Measurements from ENCODE around the gene ASB2. TPM values are rescaled to one million over a fixed set of nuclear protein-coding genes. Genes with fewer than 3 reads are reported as not detected.
A peak's percentile ranks its signal among the peaks of the same experiment; 100 is the strongest.

ASB2 gene
- polyA plus RNA-seq, 3 donors = 0.29 to 0.88 (median 0.31) TPM

DNA sequence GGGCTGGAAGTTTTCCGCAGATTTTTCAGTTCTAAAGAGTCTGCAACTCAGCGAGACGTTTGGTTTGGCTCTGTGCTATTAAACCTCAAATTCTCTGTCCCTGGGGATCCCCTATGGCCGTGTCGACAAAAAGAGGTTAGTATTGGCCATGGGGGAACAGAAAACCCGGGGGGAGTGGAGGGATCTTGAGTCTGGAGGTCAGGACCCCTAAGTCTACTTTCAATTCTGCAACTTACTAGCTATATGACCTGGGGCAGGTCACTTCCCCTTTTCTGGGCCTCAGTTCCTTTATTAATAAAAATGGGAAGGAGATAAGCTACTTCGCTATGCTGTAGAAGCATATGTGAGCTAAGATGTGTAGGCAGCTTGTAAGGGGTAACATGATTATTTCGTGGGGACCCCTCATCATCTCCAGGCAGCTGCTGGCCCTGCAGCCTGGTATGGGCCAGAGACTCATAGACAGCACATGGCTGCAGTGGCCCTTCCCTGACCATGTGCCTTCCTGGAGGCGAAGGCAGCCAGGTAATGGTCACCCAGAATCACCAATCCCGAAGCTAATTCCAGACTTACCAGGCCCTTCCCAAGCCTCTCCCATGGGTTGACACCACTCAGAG, 8.6 kb downstream of the ASB2 start:
- DNase-seq (ENCODE audit: extremely low read depth in 1 of 11, low read depth in 9 of 11, low spot score in 4 of 11) = no peak

DNA sequence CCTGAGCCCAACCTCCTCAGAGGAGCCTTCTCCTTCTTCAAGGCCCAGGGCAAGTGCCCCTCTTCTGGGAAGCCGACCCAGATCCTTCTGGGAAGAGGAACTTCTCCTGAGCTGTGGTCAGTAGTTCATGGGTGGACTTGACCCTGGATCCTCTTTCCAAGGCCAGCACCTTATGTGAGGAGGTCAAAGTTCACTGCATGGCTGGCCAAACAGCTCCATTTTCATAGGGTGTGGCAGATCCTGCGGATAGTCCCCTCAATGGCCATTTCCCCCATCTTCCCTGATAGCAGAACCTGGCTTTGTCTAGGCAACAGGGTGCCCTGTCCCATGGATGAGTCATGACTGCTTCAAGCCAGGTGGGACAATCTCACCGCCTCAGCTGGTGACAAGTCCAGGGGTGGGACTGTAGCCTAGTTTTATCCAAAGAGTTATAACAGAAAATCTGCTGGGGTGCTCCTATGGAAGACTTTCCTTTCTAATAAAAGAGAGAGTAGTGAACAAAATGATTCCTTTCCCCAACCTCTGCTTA, 10.4 kb downstream of the ASB2 start:
- DNase-seq (ENCODE audit: extremely low read depth in 1 of 11, low read depth in 9 of 11, low spot score in 4 of 11) = no peak

GRCh38 chr14:93965287-93965821, 11.0 kb downstream of the ASB2 start:
- no peak for DNase-seq (ENCODE audit: extremely low read depth in 1 of 11, low read depth in 9 of 11, low spot score in 4 of 11)

- no peak for DNase-seq (ENCODE audit: extremely low read depth in 1 of 11, low read depth in 9 of 11, low spot score in 4 of 11)
These were observed 11.5 kb downstream of the ASB2 start for GRCh38 chr14:93964820-93965286.

GRCh38 chr14:93964281-93964680, 12.1 kb downstream of the ASB2 start:
- no peak for DNase-seq (ENCODE audit: extremely low read depth in 1 of 11, low read depth in 9 of 11, low spot score in 4 of 11)

DNA sequence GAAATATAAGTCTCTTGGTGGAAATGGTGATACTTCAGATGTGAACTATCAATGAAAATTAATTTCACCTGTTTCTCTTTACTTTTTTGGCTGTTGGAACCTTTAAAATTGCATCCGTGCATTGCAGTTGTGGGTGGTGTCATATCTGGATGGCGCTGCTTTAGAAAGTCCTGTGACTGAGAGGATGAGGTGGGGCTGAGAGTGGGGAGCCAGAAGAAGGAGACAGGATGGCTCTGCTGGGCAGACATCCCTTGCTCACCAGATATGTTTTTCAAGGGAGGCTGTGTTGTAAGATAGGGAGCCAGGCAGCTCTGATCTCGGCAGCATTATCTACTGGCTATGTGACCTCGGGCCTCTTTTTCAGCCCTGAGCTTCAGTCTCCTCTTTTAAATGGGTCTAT, 12.7 kb downstream of the ASB2 start:
- no peak for DNase-seq (ENCODE audit: extremely low read depth in 1 of 11, low read depth in 9 of 11, low spot score in 4 of 11)

- peak in 1 of 11 donors; percentile 38 for DNase-seq (ENCODE audit: extremely low read depth in 1 of 11, low read depth in 9 of 11, low spot score in 4 of 11)
These were observed 13.4 kb downstream of the ASB2 start for GRCh38 chr14:93962701-93963601.

- DNase-seq (ENCODE audit: extremely low read depth in 1 of 11, low read depth in 9 of 11, low spot score in 4 of 11) = no peak
These were observed 14.8 kb downstream of the ASB2 start for GRCh38 chr14:93961620-93962019.

DNA sequence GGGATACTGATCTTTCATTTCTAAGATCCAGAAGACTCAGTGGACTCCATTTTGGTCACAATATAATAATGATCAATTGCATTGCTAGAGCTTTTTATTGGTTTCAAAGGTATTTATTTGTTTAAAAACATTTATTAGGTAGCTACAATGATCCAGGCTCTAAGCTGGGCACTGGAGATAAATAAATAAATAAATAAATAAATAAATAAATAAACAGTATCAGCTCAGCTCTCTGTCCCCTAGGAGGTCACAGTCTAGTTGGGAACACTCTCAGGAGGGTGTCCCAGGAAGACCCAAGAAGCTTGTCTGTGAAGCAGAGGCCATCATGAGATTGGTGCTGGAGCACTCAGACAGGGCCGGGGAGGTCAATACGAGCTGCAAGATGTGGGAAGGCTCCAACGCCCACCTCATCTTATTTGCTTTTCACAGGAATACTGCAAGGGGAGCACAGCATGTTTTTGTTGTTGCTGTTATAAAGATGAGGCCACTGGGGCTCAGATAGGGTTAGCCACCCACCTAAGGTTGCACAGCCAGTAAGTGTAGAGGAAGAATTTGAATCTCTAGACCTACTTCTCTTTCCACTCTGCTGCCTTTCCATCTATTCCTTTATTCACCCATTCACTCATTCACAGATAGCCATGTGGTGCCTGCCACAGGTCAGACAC, 15.5 kb downstream of the ASB2 start:
- DNase-seq (ENCODE audit: extremely low read depth in 1 of 11, low read depth in 9 of 11, low spot score in 4 of 11) = no peak

DNA sequence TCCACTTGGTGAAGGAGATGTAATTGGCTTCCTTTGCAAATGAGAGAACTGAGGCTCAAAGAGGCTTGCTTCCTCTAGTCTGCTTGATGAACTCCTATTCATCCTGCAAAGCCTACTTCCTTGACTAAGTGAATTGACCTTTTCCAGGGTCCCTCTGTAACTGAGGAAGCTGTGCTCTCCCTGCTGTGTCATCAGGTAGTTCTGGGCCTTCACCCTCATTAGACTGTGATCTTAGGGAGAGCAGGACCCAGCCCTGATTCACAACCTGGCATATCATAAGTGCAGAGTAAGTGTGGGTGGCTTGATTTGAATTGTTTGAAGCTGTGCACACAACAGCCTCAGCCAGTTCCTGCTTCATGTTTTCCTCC, 16.3 kb downstream of the ASB2 start:
- DNase-seq (ENCODE audit: extremely low read depth in 1 of 11, low read depth in 9 of 11, low spot score in 4 of 11) = no peak

DNA sequence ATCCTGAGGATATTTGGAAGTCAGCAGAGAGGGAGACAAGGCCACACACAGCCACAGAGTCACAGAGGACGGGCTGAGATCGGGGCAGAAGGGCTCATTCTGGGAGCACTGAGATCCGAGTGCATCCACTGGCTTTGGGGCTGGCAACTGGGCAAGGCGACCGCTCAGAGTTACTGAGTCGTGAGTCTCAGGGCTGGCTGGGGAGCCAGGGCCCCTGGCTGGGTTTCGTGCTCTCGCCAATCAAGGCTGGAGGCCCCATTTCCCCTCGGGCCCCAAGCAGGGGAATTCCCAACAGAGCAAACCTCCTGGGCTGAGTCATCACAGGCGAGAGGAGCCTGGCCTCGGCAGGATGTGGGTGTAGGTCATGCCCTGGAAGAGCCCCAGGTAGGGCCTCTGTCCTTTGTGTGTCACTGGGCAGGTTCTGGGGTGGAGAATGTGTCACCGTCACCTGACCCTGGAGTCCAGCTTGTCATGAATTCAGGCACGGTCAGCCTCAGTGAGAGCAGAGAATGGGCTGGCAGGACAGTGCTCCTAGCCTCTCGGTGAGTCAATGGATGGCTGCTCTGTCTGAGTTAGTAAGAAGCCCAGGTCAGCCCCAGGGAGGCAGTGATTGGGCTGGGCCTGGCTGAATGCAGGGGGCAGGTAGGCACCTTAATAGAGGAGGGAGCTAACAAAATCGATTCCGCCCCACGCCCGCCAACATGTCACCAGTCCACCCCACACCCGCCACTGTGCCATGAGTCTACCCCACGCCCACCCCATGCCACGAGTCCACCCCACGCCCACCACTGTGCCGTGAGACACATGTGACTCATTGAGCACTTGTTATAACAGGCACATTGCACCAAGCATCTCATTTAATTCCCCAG, 16.9 kb downstream of the ASB2 start:
- no peak for DNase-seq (ENCODE audit: extremely low read depth in 1 of 11, low read depth in 9 of 11, low spot score in 4 of 11)

DNA sequence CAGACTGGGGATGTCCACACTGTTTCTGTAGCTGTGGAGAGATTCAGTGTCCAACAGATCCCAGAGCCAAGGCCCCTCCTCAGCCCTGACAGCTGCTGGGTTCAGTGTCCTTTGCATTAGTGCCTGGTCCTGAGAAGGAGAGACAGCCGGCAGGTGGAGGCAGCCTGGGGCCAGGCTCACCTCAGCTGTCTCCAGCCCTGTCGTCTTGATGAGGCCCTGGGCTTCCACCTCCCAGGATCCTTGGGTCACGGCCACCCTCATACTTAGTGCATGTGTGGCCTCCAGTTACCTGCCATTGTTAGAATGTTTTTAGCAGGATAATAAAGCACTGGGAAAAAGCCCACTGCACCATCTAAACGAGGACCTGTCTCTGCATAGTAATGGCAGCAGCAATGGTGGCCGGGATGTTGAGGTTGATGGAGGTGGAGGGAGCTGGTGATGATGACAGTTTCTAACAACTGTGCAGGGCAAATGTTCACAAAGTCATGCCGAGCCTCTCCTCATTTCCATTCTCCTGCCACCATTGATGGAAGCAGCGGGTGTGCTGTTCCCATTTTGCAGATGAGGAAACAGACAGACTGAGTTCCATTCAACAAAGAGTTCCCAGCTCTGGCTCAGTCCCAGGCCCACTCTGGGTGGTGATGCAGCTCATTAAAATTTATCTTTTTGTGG, 17.7 kb downstream of the ASB2 start:
- no peak for DNase-seq (ENCODE audit: extremely low read depth in 1 of 11, low read depth in 9 of 11, low spot score in 4 of 11)

- no peak for DNase-seq (ENCODE audit: extremely low read depth in 1 of 11, low read depth in 9 of 11, low spot score in 4 of 11)
These were observed 18.4 kb downstream of the ASB2 start for GRCh38 chr14:93957751-93958566.

- DNase-seq (ENCODE audit: extremely low read depth in 1 of 11, low read depth in 9 of 11, low spot score in 4 of 11) = no peak
These were observed 19.0 kb downstream of the ASB2 start for GRCh38 chr14:93957333-93957710.

GRCh38 chr14:93956514-93957332, 19.6 kb downstream of the ASB2 start:
- no peak for DNase-seq (ENCODE audit: extremely low read depth in 1 of 11, low read depth in 9 of 11, low spot score in 4 of 11)

- DNase-seq (ENCODE audit: extremely low read depth in 1 of 11, low read depth in 9 of 11, low spot score in 4 of 11) = no peak
These were observed 20.4 kb downstream of the ASB2 start for GRCh38 chr14:93955850-93956481.

All from renal cortex interstitium (tissue), 11 donors.